EL (cell line): ENCODE data around the gene SIL1.

ENCODE experiments used
- DNase-seq: peaks from one replicate; pipeline ENCODE4 v3.0.0-alpha.2; 2016

Gene SIL1

DNA sequence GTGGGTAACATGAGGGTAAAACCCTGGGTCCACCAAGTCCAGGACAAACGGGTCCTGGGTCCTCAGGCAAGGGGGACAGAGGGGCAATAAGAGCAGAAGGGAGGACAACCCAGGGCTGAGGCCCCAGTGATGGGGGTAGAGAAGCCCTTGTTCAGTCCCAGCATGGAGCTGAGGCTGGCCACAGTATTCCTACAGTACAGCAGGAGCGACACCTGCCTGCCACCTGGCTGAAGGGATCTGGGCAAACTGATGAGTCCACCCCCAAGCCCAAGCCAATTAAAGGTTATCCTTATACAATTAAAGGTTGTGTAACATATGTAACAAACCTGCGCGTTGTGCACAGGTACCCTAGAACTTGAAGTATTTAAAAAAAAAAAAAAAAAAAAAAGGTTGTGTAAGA lies 225.3 kb downstream of the SIL1 start:
- no peak for DNase-seq

GRCh38 chr5:138972230-138972629 lies 225.9 kb downstream of the SIL1 start:
- no peak for DNase-seq

- DNase-seq, result no peak
These were observed 228.7 kb downstream of the SIL1 start for GRCh38 chr5:138969323-138970002.

- no peak for DNase-seq
These were observed 229.6 kb downstream of the SIL1 start for GRCh38 chr5:138968601-138969000.

GRCh38 chr5:138967791-138968448 lies 230.2 kb downstream of the SIL1 start:
- no peak for DNase-seq

- DNase-seq, result no peak
These were observed 231.8 kb downstream of the SIL1 start for GRCh38 chr5:138966236-138966985.

DNA sequence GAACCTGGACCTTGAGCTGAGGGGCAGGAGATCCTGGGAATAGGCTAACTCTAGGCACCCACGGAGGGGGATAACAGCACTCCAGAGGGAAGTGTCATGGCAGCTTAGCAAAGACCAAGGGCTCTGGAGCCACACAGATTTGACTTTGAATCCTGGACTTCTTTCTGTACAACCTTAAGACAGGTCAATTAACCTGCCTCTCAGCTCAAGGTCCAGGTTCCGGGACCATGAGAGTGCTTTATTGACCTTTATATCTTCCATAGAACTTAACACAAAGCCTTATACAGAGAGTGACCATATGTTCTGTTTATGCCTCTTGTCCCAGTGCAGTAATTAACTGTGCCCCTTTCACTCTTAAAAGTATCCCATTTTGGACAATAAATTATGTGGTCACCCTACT lies 232.5 kb downstream of the SIL1 start:
- no peak for DNase-seq

DNA sequence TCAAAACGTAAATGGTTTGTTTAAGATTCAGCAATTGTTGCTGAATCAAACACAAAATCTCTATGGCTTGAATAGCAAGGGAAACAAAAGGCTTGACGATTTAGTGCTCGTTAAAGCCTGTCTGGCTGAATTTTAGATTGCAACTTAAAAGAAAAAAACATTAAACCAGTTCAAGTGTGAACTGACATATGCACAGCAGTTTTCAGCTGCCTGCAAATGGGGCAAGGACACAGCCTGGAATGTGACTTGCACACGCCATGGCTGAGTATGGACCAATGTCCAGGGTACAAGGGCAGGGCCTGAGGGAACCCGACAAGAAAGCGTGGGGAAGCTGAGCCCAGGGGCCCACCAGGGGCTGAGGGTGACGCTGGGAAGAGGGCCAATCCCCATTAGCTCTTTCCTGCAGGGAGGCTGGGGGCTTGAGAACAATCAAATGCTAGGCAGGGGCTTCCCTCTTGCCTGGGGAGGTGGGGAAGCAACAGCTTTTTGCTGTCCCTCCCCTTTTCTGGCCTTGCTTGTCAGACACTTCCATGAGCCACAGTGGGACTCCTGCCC lies 233.4 kb downstream of the SIL1 start:
- no peak for DNase-seq

DNA sequence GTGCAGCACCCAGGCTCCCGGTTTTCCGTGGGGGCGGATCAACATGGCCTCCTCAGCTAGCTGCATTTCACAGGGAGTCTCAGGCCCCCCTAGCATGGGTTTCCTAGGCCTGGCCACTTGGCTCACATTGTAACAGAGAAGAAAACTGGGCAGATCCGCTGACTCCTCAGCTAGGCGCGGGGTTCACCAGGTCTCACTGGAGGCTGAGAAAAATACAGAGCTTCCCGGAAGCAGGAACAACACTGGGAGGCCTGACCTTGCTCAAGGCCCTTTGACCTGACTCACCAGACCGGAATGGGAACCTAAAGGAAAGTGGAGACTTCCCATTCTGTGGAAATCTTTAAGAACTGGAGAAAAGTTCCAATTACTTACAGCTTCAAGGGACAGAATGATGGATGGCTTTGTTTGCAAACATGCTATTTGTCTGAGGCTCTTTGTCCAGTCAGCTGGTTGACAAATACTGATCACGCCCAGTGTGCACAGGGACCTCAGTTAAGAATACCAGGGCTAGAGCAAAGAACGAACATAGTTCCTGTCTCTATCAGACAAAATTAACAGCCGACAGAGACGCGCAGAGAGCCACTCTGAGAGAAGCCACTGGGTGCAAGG lies 234.3 kb downstream of the SIL1 start:
- DNase-seq, result peak; percentile 21

- DNase-seq, result no peak
These were observed 235.4 kb downstream of the SIL1 start for GRCh38 chr5:138962614-138963370.

DNA sequence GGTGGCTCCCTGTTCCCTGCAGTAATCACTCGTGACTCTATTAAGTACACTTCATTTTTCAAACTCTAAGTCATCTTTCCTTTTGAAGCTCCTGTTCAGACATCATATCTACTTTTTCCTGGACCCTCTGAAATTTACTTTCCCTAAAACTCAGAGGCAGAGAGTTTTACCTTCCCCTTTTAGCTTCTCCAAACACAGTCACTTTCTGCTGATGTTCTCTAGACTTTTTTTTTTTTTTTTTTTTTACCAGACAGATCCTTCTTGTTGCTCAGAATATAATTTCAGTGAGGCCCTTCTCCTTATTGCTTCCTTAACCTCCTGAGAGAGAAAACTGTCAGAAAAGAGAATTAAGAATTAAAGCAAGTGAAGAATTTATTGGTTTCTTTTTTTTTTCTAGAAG lies 236.4 kb downstream of the SIL1 start:
- no peak for DNase-seq

GRCh38 chr5:138961221-138961620 lies 236.9 kb downstream of the SIL1 start:
- no peak for DNase-seq

DNA sequence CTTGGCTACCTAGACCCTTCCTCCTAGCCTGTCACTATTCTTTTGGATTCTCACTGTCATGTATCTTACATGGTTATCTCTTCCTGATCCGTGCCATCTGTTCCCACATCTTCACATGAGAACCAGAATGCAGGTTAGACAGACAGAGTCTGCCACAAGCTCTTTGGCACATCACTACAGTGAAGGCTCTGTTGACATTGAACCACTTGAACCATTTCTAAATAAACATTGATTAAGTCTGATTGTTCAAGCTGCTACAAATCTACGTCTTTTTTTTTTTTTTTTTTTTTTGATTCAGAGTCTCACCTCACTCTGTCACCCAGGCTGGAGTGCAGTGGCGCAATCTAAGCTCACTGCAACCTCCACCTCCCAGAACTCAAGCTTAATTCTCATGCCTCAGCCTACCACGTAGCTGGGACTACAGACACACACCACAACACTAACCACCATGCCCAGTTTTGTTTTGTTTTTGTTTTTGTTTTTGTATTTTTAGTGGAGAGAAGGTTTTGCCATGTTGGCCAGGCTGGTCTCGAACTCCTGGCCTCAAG lies 237.9 kb downstream of the SIL1 start:
- DNase-seq, result no peak

- DNase-seq, result no peak
These were observed 241.4 kb downstream of the SIL1 start for GRCh38 chr5:138956801-138957200.

DNA sequence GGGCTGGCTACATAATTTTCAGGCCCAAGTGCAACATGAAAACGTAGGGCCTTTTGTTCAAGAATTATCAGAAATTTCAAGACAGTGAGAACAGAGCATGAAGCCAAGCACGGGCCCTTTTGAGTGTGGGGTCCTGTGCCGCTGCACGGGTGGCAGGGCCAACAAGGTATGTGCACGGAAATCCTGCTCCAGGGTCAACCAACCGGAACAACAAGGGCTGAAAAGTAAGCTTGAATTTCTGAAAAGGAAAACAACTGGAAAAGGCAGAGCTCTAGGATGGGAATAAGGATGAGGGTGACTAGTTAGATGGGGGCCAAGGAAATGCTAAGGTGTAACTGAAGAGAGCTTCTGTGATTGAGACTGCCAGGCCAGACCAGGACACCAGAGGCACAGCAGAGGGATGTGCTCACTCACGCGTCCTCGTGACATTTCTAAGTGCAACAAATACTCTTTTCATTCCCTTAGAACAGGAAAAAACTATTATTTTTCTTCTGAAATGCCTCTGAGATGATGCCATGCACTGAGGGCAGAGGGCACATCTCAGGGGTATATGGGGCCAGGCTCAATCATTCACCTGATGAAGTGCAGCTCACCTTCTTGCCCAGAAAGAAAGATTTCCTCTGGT lies 242.4 kb downstream of the SIL1 start:
- no peak for DNase-seq

DNA sequence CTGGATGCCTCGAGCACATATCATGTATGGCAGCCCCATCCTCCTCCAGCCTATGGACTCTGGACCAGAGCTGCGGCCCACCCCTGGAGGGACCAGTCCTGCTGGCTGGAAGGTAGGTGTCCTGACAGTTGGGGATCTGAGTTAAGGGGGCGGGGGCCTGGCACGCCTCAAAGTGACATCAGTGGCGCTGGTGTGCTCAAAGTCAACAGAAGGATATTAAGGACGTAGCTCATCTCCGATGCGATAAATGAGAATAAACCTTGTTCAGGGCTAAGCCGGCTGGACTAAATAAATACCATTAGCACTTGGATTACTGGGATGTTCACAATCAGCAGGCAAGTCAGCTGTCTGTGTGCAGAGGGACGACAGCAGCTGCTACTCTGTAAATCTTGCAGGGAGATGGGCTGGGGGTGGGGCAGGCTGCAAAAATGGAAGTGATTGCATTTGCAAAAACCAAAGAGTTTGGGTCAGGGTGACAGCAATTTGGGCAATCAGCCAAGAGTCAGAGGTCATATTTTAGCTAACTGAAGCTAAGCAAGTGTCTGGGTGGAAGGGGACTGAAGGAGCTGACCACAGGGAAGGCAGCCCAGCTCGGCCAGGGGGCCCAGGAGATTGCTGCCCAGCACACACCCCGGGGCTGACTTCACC lies 243.0 kb downstream of the SIL1 start:
- no peak for DNase-seq

- no peak for DNase-seq
These were observed 243.7 kb downstream of the SIL1 start for GRCh38 chr5:138954257-138955012.

- DNase-seq, result peak; percentile 14
These were observed 244.5 kb downstream of the SIL1 start for GRCh38 chr5:138953387-138954256.

GRCh38 chr5:138952962-138953361 lies 245.2 kb downstream of the SIL1 start:
- no peak for DNase-seq
